HL-60/S4 treated with retinoic acid at 250 ng/mL for 4 days and 3 days (cell line): Measurements from ENCODE around the gene HACE1.
"Not testable (repeated sequence)": the region's sequence is repeated elsewhere in the genome, so short reads cannot be mapped to it uniquely, and the experiment has no call there.

Source experiments
- in situ Hi-C: fragments of 300-500 bp; cut with MboI; formaldehyde crosslinking; loops from 2 replicates; pipeline ENCODE4 v1.7.0; 2022; ENCODE audit warnings: low sequenced_read_pairs

Gene HACE1

GRCh38 chr6:104829183-104829958, 30.3 kb downstream of the HACE1 start:
- in situ Hi-C loops, result no loop called here

- in situ Hi-C loops, result no loop called here
These were observed 31.2 kb downstream of the HACE1 start for GRCh38 chr6:104828478-104828877.

GRCh38 chr6:104820820-104821219, 38.9 kb downstream of the HACE1 start:
- in situ Hi-C loops, result not testable (repeated sequence)

DNA sequence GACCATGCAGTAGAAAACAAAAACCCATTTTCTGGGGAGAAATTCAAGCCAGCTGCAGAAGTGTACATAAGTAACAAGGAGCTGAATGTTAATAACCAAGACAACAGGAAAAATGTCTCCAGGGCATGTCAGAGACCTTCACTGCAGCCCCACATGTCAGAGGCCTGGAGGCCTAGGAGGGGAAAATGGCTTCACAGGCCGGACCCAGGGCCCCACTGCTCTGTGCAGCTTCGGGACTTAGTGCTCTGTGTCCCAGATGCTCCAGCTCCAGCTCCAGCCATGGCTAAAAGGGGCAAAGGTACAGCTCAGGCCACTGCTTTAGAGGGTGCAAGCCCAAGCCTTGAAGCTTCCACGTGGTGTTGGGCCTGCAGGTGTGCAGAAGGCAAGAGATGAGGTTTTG, 43.6 kb downstream of the HACE1 start:
- in situ Hi-C loops, result no loop called here

DNA sequence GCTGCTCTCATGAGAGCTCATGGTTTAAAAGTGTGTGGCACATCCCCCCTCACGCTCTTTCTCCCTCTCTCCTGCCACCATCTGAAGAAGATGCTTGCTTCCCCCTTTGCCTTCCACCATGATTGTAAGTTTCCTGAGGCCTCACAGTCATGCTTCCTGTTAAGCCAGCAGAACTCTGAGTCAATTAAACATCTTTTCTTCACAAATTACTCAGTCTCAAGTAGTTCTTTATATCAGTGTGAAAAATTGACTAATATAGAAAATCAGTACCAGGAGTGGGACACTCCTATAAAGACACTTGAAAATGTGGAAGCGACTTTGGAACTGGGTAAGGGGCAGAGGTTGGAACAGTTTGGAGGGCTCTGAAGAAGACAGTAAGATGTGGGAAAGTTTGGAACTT, 45.0 kb downstream of the HACE1 start:
- in situ Hi-C loops, result no loop called here

DNA sequence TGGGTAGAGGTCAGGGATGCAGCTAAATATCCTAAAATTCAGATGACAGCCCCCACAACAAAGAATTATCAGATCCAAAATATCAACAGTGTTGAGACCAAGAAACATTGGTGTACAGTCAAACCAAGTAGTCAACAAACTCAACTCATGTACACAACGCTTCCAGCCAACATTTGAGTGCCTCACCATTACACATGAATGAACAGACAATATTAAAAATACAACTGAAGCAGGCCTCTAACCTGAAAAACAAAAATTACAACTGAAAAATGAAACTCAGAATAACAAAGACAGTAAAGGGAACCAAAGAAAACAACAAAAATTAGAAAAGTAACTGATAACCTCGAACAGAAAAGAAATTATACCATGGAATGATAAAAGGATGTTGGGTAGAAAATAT, 46.2 kb downstream of the HACE1 start:
- in situ Hi-C loops, result no loop called here

GRCh38 chr6:104809116-104809515, 50.6 kb downstream of the HACE1 start:
- in situ Hi-C loops, result no loop called here

GRCh38 chr6:104805335-104805734, 54.4 kb downstream of the HACE1 start:
- in situ Hi-C loops, result not testable (repeated sequence)

- in situ Hi-C loops, result no loop called here
These were observed 60.5 kb downstream of the HACE1 start for GRCh38 chr6:104799134-104799657.

DNA sequence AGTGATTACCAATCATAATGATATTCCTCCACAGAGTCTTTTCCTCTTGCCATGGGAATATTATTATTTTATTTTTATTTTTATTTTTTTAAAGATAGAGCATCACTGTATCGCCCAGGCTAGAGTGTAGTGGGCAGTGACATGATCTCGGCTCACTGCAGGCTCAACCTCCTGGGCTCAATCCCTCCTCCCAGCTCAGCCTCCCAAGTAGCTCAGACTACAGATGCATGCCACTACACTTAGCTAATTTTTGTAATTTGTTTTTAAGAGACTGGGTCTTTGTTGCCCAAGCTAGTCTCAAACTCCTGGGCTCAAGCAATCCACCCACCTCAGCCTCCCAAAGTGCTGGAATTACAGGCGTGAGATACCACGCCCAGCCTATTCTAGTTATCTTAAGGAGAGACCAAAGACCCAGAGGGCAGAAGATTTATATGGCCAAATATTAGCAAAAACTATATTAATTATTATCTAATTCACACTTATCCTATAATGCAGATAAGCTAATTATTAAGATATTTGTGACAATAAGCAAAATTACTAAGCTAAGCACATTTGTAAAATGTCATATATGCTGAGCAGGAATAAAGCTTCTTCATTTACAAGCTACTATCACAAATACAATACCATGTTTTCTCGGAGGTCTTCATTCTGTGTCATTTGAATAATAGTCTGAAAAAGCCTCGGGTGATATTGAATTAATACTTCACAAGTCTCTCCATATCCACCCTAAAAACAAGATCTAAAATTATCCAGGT, 63.5 kb downstream of the HACE1 start:
- in situ Hi-C loops, result no loop called here

- in situ Hi-C loops, result no loop called here
These were observed 64.4 kb downstream of the HACE1 start for GRCh38 chr6:104795363-104795762.

GRCh38 chr6:104789770-104790190, 69.9 kb downstream of the HACE1 start:
- in situ Hi-C loops, result no loop called here

- in situ Hi-C loops, result no loop called here
These were observed 71.3 kb downstream of the HACE1 start for GRCh38 chr6:104788400-104788799.

DNA sequence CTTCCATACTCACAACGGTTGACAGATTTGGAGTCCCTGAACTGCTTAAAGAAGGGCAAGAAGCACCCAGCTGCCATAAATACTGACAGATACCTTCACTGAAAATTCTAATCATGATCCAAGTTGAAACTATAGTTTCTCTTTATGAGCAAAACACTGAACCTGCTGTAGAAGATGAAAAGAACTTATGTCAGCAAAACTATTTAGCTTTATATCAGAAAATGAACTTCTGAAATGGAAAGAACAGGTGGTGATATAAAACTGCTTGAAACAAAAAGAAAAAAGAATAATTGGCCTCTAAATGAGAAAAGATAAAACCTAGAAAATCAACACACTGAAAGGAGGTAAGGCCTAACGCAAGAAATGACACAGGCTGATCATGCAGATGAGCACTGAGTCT, 72.4 kb downstream of the HACE1 start:
- in situ Hi-C loops, result no loop called here

GRCh38 chr6:104784884-104785283, 74.8 kb downstream of the HACE1 start:
- in situ Hi-C loops, result no loop called here

DNA sequence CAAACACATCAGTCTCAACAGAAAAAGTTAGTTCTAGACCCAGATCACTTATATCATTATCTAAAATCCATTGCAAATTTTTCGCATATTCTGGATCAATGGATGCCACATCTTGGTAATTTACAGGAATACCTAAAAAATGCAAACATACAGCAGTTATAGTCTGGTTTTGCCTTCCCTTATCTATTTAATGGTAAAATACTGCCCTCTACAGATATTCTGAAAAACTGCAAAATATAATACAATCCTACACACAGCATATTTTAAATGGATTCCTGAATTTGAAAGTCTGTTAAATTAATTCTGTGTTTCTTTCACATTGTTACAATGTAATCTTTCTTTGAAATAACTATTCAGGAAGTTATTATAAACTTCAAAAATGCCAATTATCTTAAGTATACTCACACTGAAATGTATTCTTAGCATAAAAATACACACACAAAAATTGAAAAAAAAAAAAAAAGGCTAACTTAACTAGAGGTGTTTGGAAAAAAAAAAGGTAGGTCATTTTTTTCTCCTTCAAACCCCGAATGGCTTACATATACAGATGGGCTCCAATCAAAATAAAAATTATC, 88.4 kb downstream of the HACE1 start:
- in situ Hi-C loops, result loop anchor here (10.0 kb wide), 1 partner anchor 87 kb away; no protein-coding TSS in a partner anchor

GRCh38 chr6:104768906-104769305, 90.8 kb downstream of the HACE1 start:
- in situ Hi-C loops, result no loop called here

GRCh38 chr6:104766595-104766994, 93.1 kb downstream of the HACE1 start:
- in situ Hi-C loops, result no loop called here

DNA sequence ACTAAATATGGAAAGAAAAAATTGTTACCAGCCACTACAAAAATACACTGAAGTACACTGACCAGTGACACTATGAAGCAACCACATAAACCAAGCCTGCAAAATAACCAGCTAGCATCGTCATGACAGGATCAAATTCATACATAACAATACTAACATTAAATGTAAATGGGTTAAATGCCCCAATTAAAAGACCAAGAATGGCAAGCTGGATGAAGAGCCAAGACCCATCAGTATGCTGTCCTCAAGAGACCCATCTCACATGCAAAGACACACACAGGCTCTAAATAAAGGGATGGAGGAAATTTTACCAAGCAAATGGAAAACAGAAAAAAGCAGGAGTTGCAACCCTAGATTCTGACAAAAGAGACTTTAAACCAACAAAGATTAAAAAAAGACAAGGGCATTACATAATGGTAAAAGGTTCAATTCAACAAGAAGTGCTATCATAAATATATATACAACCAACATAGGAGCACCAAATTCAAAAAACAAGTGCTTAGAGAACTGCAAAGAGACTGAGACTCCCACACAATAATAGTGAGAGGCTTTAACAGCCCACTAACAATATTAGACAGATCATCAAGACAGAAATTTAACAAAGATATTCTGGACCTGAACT, 104.8 kb downstream of the HACE1 start:
- in situ Hi-C loops, result no loop called here

DNA sequence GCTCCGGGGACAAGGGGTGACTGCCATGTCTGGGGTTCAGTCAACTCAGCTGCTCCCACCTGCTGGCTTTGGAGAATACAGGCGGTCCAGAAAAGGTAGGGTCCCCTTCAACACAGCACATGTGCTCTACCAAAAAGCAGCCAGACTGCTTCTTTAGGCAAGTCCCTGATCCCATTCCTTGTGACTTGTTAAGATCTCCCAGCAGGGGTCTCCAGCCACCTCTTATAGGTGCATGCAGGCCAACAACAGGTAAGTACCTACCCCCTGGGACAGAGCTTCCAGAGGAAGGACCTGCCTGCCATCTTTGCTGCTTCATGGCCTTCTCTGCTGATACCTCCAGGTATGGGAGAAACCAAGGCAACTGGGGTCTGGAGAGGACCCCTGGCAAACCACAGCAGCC, 106.5 kb downstream of the HACE1 start:
- in situ Hi-C loops, result no loop called here

- in situ Hi-C loops, result no loop called here
These were observed 109.3 kb downstream of the HACE1 start for GRCh38 chr6:104750449-104750848.
